Endothelial cell of umbilical vein (primary cell): ENCODE results near the gene CPZ. TPM values are rescaled to one million over a fixed set of nuclear protein-coding genes. Genes with fewer than 3 reads are reported as not detected.

Experiments used
- BruUV-seq: library from RNA; stranded (reverse); fragments of 400-500 nt; replicated peaks from 2 replicates; lab custom pipeline; 2021; lab: Mats Ljungman, UMichigan
- CTCF ChIA-PET: fragments of 300-600, 350-600 bp; sonication (Branson Sonifier 250); formaldehyde crosslinking; loops from one replicate; lab custom pipeline; 2021; ENCODE audit warnings: antibody characterized with exemption, inconsistent platforms; lab: Charles Lee
- POLR2A ChIA-PET: fragments of 300-600, 350-600 bp; sonication (Branson Sonifier 250); formaldehyde crosslinking; loops from one replicate; lab custom pipeline; 2021; ENCODE audit warnings: antibody characterized with exemption, inconsistent platforms; lab: Charles Lee
- DNase-seq: peaks from one replicate; pipeline ENCODE4 v3.0.0-alpha.2; 2011; ENCODE audit warnings: low read depth, low spot score
- FAIRE-seq: peaks from 2 replicates; lab custom pipeline; 2011; peaks lifted over from hg19 to GRCh38; lab: Jason Lieb, UNC
- H2AFZ ChIP-seq: 2 replicates; pipeline ENCODE4 v1.6.0; 2012; ENCODE audit warnings: low read depth, low read length, control low read depth, inconsistent platforms
- H3K27ac ChIP-seq: 2 replicates; pipeline ENCODE4 v1.5.1; 2011; ENCODE audit warnings: low read depth, mild to moderate bottlenecking, control low read depth, low read length, moderate library complexity; ENCODE audit not compliant: insufficient read depth
- H3K27me3 ChIP-seq, 2 experiments: 2 replicates each; pipeline versions ENCODE4 v1.6.0 to v1.6.1; 2011; ENCODE audit warnings: low read length in 2 of 2, mixed read lengths in 1 of 2; ENCODE audit not compliant: control insufficient read depth in 2 of 2, insufficient read depth in 2 of 2
- H3K36me3 ChIP-seq, 2 experiments: 2 replicates in 1 of 2; 3 replicates in 1 of 2; pipeline ENCODE4 v1.5.1; 2011; ENCODE audit warnings: low read length in 2 of 2, mild to moderate bottlenecking in 1 of 2, moderate library complexity in 1 of 2; ENCODE audit not compliant: control insufficient read depth in 2 of 2, insufficient read depth in 2 of 2; ENCODE audit errors: extremely low read depth in 1 of 2
- H3K4me1 ChIP-seq: 3 replicates; pipeline ENCODE4 v1.5.1; 2011; ENCODE audit warnings: mild to moderate bottlenecking, low read length; ENCODE audit not compliant: control insufficient read depth, insufficient read depth; ENCODE audit errors: extremely low read depth
- H3K4me2 ChIP-seq: 2 replicates; pipeline ENCODE4 v1.6.1; 2011; ENCODE audit warnings: low read length, control low read depth, mixed read lengths; ENCODE audit not compliant: insufficient read depth
- H3K4me3 ChIP-seq, 3 experiments: fragments of 200-600 bp in 1 of 3; sonication (generic), shearing (Covaris generic) in 1 of 3; replicated peaks in 1 of 3; 2 replicates each; pipeline ENCODE4 v1.5.1; 2011 to 2016; ENCODE audit warnings: control low read depth in 3 of 3, low read length in 3 of 3, mild to moderate bottlenecking in 2 of 3, inconsistent platforms in 1 of 3, low read depth in 1 of 3, moderate library complexity in 1 of 3; ENCODE audit not compliant: insufficient read depth in 1 of 3
- H3K79me2 ChIP-seq: 2 replicates; pipeline ENCODE4 v1.6.0; 2012; ENCODE audit warnings: low read length, inconsistent platforms; ENCODE audit not compliant: control insufficient read depth, insufficient read depth
- H3K9ac ChIP-seq: replicated peaks from 2 replicates; pipeline ENCODE3; 2011; ENCODE audit warnings: low read length, control low read depth; ENCODE audit not compliant: insufficient read depth; ENCODE audit errors: extremely low read depth
- H3K9me1 ChIP-seq: replicated peaks from 3 replicates; pipeline ENCODE4 v1.6.0; 2011; ENCODE audit warnings: mild to moderate bottlenecking, low read length; ENCODE audit not compliant: control insufficient read depth, insufficient read depth; ENCODE audit errors: extremely low read depth
- H3K9me3 ChIP-seq: replicated peaks from 2 replicates; pipeline ENCODE4 v1.5.1; 2012; ENCODE audit warnings: low read length, inconsistent platforms; ENCODE audit not compliant: control insufficient read depth, insufficient read depth
- H4K20me1 ChIP-seq: replicated peaks from 2 replicates; pipeline ENCODE3; 2011; ENCODE audit warnings: mild to moderate bottlenecking, low read length; ENCODE audit not compliant: control insufficient read depth, insufficient read depth; ENCODE audit errors: extremely low read depth
- CTCF ChIP-seq, 2 donors: IDR thresholded peaks; 1 replicate in 1 of 2; 2 replicates in 1 of 2; pipeline ENCODE4 v1.5.1; 2011; ENCODE audit warnings: low read length in 2 of 2, mild to moderate bottlenecking in 2 of 2, moderate library complexity in 2 of 2, control low read depth in 1 of 2, inconsistent platforms in 1 of 2, low read depth in 1 of 2; ENCODE audit not compliant: insufficient read depth in 1 of 2; ENCODE audit errors: extremely low read depth in 1 of 2
- EZH2 ChIP-seq: IDR thresholded peaks from 2 replicates; pipeline ENCODE4 v1.6.1; 2012; ENCODE audit warnings: borderline replicate concordance, low read depth, mild to moderate bottlenecking, moderate library complexity, low read length, inconsistent platforms; ENCODE audit not compliant: severe bottlenecking
- FOS ChIP-seq: IDR thresholded peaks from 2 replicates; pipeline ENCODE4 v1.6.1; 2011; ENCODE audit warnings: mild to moderate bottlenecking, low read length, moderate library complexity, borderline replicate concordance; ENCODE audit not compliant: insufficient read depth
- GATA2 ChIP-seq: IDR thresholded peaks from 2 replicates; pipeline ENCODE4 v1.7.0; 2011; ENCODE audit warnings: low read depth, mild to moderate bottlenecking, moderate library complexity, mixed read lengths, low read length; ENCODE audit not compliant: insufficient read length, insufficient read depth
- JUN ChIP-seq: IDR thresholded peaks from 2 replicates; pipeline ENCODE4 v1.6.1; 2011; ENCODE audit warnings: borderline replicate concordance, low read depth; ENCODE audit not compliant: insufficient read length, insufficient read depth
- MAX ChIP-seq: IDR thresholded peaks from 2 replicates; pipeline ENCODE4 v1.6.1; 2011; ENCODE audit not compliant: insufficient read depth, insufficient read length
- MYC ChIP-seq: IDR thresholded peaks from one replicate; pipeline ENCODE4 v1.6.1; 2011; ENCODE audit warnings: mild to moderate bottlenecking, low read depth, low read length
- POLR2A ChIP-seq: IDR thresholded peaks from 2 replicates; pipeline ENCODE4 v1.6.1; 2012; ENCODE audit warnings: low read depth, mild to moderate bottlenecking, control low read depth, low read length
- POLR2AphosphoS5 ChIP-seq: IDR thresholded peaks from 2 replicates; pipeline ENCODE4 v1.6.1; 2012; ENCODE audit warnings: low read depth, mild to moderate bottlenecking, control low read depth, low read length, moderate library complexity; ENCODE audit not compliant: insufficient read depth
- dilution Hi-C: fragments of 300-500 bp; cut with MboI; formaldehyde crosslinking; loops from one replicate; pipeline ENCODE4 v1.15.0; 2019; ENCODE audit warnings: low sequenced_read_pairs; ENCODE audit not compliant: extremely low pct_ligation_motif_present
- intact Hi-C: fragments of 100-400 bp; cut with micrococcal nuclease; formaldehyde crosslinking; loops from one replicate; pipeline ENCODE4 v1.10.0; 2022
- polyA plus RNA-seq, 4 experiments: library from polyadenylated mRNA; depleted of rRNA in 3 of 4; stranded (reverse) in 3 of 4; unstranded in 1 of 4; fragments of >200 nt; gene quantifications; 2 replicates each; pipeline versions ENCODE4 v1.2.1 to v1.2.3, GENCODE V29; 2011 to 2012; ENCODE audit warnings: missing spikeins in 1 of 4
- total RNA-seq: library from RNA; stranded (reverse); gene quantifications from 2 replicates; pipeline ENCODE4 v1.2.3, GENCODE V29; 2021

The CPZ gene
- total and polyA plus RNA-seq, 2 donors (not counting 3 experiments of a cell fraction or from before 2014, with no cell fraction given), result not detected

GRCh38 chr4:8602686-8603430 is 10.3 kb downstream of the CPZ start:
- no TSS peak for BruUV-seq
- FAIRE-seq, result no peak
- no peaks in the 10 kb centered on the region for H3K79me2 ChIP-seq
- no peaks in the 10 kb centered on the region for H3K27me3 ChIP-seq
- no peak overlapping the region for H3K4me3 ChIP-seq
- no peaks in the 10 kb centered on the region for H4K20me1 ChIP-seq
- no peaks in the 10 kb centered on the region for H3K9me1 ChIP-seq
- H3K4me2 ChIP-seq, result no peak overlapping the region
- H3K27ac ChIP-seq, result no peak overlapping the region
- H3K36me3 ChIP-seq, result no peaks in the 10 kb centered on the region
- H3K9ac ChIP-seq, result no peak overlapping the region
- POLR2A ChIA-PET, result no interaction called here
- H3K4me1 ChIP-seq, result no peaks in the 10 kb centered on the region
- no peaks in the 10 kb centered on the region for H3K9me3 ChIP-seq
- intact Hi-C loops (no loop called here), dilution Hi-C loops (no loop called here)
- CTCF ChIA-PET, result interaction anchor here (1.0 to 4.4 kb wide), 2 partner anchors 135 to 315 kb away, joined by 3 to 17 read pairs; no protein-coding TSS in a partner anchor
- DNase-seq, result no peak
- no peak overlapping the region for H2AFZ ChIP-seq
- TF ChIP-seq FOS (no peak), GATA2 (no peak), POLR2AphosphoS5 (no peak), JUN (no peak)

GRCh38 chr4:8603931-8604330 is 11.4 kb downstream of the CPZ start:
- no peak for TF ChIP-seq POLR2A
- TF ChIP-seq JUN, result no peak
- no peak for TF ChIP-seq EZH2
- no peak for TF ChIP-seq POLR2AphosphoS5
- no peak for TF ChIP-seq CTCF (IDR thresholded peaks at IDR 0.05; ENCODE audit: extremely low read depth in 1 of 2, insufficient read depth in 1 of 2, low read depth in 1 of 2, low read length in 2 of 2)
- no peak for TF ChIP-seq GATA2
- TF ChIP-seq FOS, result no peak
- no peak for TF ChIP-seq MAX
- no peak for TF ChIP-seq MYC
- BruUV-seq, result no TSS peak
- no peaks in the 10 kb centered on the region for H3K36me3 ChIP-seq
- no peak overlapping the region for H3K4me2 ChIP-seq
- no peak overlapping the region for H3K27ac ChIP-seq
- no peaks in the 10 kb centered on the region for H4K20me1 ChIP-seq
- no peaks in the 10 kb centered on the region for H3K9me1 ChIP-seq
- H3K79me2 ChIP-seq, result no peaks in the 10 kb centered on the region
- no peaks in the 10 kb centered on the region for H3K9me3 ChIP-seq
- no peaks in the 10 kb centered on the region for H3K4me1 ChIP-seq
- dilution Hi-C loops (no loop called here), intact Hi-C loops (no loop called here)
- no peak overlapping the region for H2AFZ ChIP-seq
- CTCF ChIA-PET, result interaction anchor here (4.4 kb wide), 1 partner anchor 314 kb away, joined by 17 read pairs; no protein-coding TSS in a partner anchor
- no peak overlapping the region for H3K9ac ChIP-seq
- H3K4me3 ChIP-seq, result no peak overlapping the region
- FAIRE-seq (no peak), DNase-seq (no peak)
- H3K27me3 ChIP-seq, result no peaks in the 10 kb centered on the region
- POLR2A ChIA-PET, result no interaction called here
